Upper lobe of left lung (tissue), 6 donors: ENCODE data around the gene PPP2R2C. TPM values are rescaled to one million over a fixed set of nuclear protein-coding genes. Genes with fewer than 3 reads are reported as not detected.

ENCODE experiments used
- ATAC-seq, 2 donors: fragments of 200-7000 bp; cut with Tn5 transposase; one replicate each; pipeline ENCODE4 v1.9.1; 2022; ENCODE audit warnings: mild to moderate bottlenecking in 2 of 2, moderate library complexity in 2 of 2; ENCODE audit not compliant: low FRiP score in 2 of 2
- DNase-seq, 2 donors: peaks; one replicate each; pipeline ENCODE4 v3.0.0-alpha.2; 2019 to 2020
- H3K27ac ChIP-seq, 4 donors: fragments of 200-600 bp; sonication (generic); one replicate each; pipeline ENCODE4 v1.5.1; 2016 to 2019
- H3K27me3 ChIP-seq, 4 donors: fragments of 200-600 bp; sonication (generic); one replicate each; pipeline ENCODE4 v1.5.1; 2017 to 2019
- H3K36me3 ChIP-seq, 4 donors: fragments of 200-600 bp; sonication (generic); one replicate each; pipeline ENCODE4 v1.5.1; 2016 to 2019
- H3K4me1 ChIP-seq, 4 donors: fragments of 200-600 bp; sonication (generic); one replicate each; pipeline ENCODE4 v1.5.1; 2018 to 2019
- H3K4me3 ChIP-seq, 4 donors: fragments of 200-600 bp; sonication (generic); one replicate each; pipeline ENCODE4 v1.5.1; 2017 to 2019; ENCODE audit warnings: mild to moderate bottlenecking in 2 of 4, moderate library complexity in 1 of 4
- H3K9me3 ChIP-seq, 4 donors: fragments of 200-600 bp; sonication (generic); one replicate each; pipeline ENCODE4 v1.5.1; 2018 to 2019
- EP300 ChIP-seq, 4 donors: sonication (generic); formaldehyde crosslinking; IDR thresholded peaks; one replicate each; pipeline ENCODE4 v1.5.1; 2017; ENCODE audit warnings: antibody characterized with exemption in 4 of 4, control low read depth in 2 of 4
- POLR2A ChIP-seq, 4 donors: fragments of 450-650 bp; IDR thresholded peaks; one replicate each; pipeline ENCODE4 v1.5.1; 2016 to 2017; ENCODE audit warnings: antibody characterized with exemption in 4 of 4, mild to moderate bottlenecking in 2 of 4
- POLR2AphosphoS5 ChIP-seq, 2 donors: sonication (generic); formaldehyde crosslinking; IDR thresholded peaks; one replicate each; pipeline ENCODE4 v1.5.1; 2017; ENCODE audit warnings: antibody characterized with exemption in 2 of 2
- WGBS, 2 donors: methylation state at CpG; one replicate each; pipeline ENCODE4 v1.1.5; 2017 to 2018; 5-methylcytosine and 5-hydroxymethylcytosine counted together
- total RNA-seq, 6 donors: library from RNA; depleted of rRNA in 4 of 6; stranded (reverse); fragments of >200 nt in 4 of 6; gene quantifications; one replicate each; pipeline versions ENCODE4 v1.1.0 to v1.2.1, GENCODE V29; 2016 to 2021
- TF ChIP-seq, protein P1 (sequence below), 6 experiments: fragments of 450-650 bp in 4 of 6; fragments of 200-600 bp in 2 of 6; sonication (generic) in 2 of 6; IDR thresholded peaks; one replicate each; pipeline ENCODE4 v1.5.1; 2016 to 2019; ENCODE audit warnings: antibody characterized with exemption in 6 of 6
- donor health status: DM: no; HTN: no; CAD: no; lungs with moderate emphysema.
- donor health status: DM: no; HTN: yes; CAD: no; lungs with severe emphysema.

The PPP2R2C gene
- total RNA-seq, 6 donors from 2014 or later: 0.09 to 0.17 TPM; not detected in 4

GRCh38 chr4:6447672-6448171 lies 24.7 kb downstream of the PPP2R2C start:
- Histone ChIP-seq H3K4me3 (no peak overlapping the region), H3K27ac (no peak overlapping the region), H3K36me3 (no peaks in the 10 kb centered on the region), H3K4me1 (no peaks in the 10 kb centered on the region), H3K9me3 (no peaks in the 10 kb centered on the region), H3K27me3 (peaks cover 0 to 5% (median 0%) of the 10 kb centered on the region in 4 donors)
- WGBS, 2 donors: 62 to 78% methylated on average over 15 to 22 of the region's 22 CpGs
- TF ChIP-seq POLR2AphosphoS5 (IDR thresholded peaks at IDR 0.05) (no peak), POLR2A (IDR thresholded peaks at IDR 0.05) (no peak), EP300 (IDR thresholded peaks at IDR 0.05) (no peak)
- TF ChIP-seq, protein P1, sequence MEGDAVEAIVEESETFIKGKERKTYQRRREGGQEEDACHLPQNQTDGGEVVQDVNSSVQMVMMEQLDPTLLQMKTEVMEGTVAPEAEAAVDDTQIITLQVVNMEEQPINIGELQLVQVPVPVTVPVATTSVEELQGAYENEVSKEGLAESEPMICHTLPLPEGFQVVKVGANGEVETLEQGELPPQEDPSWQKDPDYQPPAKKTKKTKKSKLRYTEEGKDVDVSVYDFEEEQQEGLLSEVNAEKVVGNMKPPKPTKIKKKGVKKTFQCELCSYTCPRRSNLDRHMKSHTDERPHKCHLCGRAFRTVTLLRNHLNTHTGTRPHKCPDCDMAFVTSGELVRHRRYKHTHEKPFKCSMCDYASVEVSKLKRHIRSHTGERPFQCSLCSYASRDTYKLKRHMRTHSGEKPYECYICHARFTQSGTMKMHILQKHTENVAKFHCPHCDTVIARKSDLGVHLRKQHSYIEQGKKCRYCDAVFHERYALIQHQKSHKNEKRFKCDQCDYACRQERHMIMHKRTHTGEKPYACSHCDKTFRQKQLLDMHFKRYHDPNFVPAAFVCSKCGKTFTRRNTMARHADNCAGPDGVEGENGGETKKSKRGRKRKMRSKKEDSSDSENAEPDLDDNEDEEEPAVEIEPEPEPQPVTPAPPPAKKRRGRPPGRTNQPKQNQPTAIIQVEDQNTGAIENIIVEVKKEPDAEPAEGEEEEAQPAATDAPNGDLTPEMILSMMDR (IDR thresholded peaks at IDR 0.05): no peak
- DNase-seq (no peak), ATAC-seq (no peak)

- ATAC-seq: no peak
- Histone ChIP-seq H3K27me3 (peaks cover 0 to 6% (median 0%) of the 10 kb centered on the region in 4 donors), H3K27ac (no peak overlapping the region), H3K4me3 (no peak overlapping the region), H3K9me3 (no peaks in the 10 kb centered on the region), H3K36me3 (no peaks in the 10 kb centered on the region), H3K4me1 (no peaks in the 10 kb centered on the region)
- DNase-seq: no peak
- TF ChIP-seq, protein P1 (IDR thresholded peaks at IDR 0.05): no peak
- 35 to 41% methylated on average over 19 to 22 of the region's 22 CpGs for WGBS, 2 donors
Observed at GRCh38 chr4:6446538-6447451, 25.6 kb downstream of the PPP2R2C start.

- Histone ChIP-seq H3K4me3 (no peak overlapping the region), H3K27me3 (peaks cover 0 to 12% (median 0%) of the 10 kb centered on the region in 4 donors), H3K9me3 (no peaks in the 10 kb centered on the region), H3K4me1 (no peaks in the 10 kb centered on the region), H3K27ac (no peak overlapping the region), H3K36me3 (no peaks in the 10 kb centered on the region)
- DNase-seq (no peak), ATAC-seq (no peak)
- WGBS, 2 donors: 77 to 84% methylated on average over 14 of the region's 14 CpGs
- TF ChIP-seq POLR2A (IDR thresholded peaks at IDR 0.05) (no peak), POLR2AphosphoS5 (IDR thresholded peaks at IDR 0.05) (no peak), EP300 (IDR thresholded peaks at IDR 0.05) (no peak)
- TF ChIP-seq, protein P1 (IDR thresholded peaks at IDR 0.05): no peak
Observed at GRCh38 chr4:6446130-6446482, 26.3 kb downstream of the PPP2R2C start.

DNA sequence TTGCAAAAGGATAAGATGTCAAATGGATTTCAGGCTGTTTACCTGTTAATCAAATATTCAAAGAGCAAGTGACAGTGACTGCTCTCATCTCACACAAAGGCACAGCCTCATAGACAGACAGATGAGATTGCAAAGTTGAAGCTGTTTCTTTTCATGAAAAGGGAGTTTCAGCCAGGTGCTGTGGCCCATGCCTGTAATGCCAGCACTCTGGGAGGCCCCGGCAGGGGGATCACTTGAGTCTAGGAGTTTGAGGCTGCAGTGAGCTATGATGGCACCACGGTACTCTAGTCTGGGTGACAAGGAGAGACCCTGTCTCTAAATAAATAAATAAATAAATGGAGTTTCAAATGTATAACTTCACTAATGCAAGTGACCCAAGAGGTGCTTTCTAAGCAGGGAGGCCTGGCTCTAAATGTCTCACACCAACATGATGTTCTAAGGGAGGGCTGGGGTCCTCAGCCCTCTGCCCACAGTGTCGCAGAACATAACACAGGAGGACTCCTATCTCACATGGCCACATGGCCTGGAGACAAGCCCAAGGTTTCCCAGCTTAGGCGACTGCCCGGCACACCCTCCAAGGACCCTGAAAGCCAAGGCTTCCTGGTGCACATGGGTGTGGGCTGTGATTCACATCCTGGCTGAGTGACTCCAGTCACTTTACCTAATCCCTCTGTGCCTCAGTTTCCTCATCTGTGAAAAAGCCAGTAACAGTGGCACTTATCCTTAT lies 26.8 kb downstream of the PPP2R2C start:
- Histone ChIP-seq H3K4me1 (no peaks in the 10 kb centered on the region), H3K27ac (no peak overlapping the region), H3K27me3 (peaks cover 0 to 12% (median 0%) of the 10 kb centered on the region in 4 donors), H3K36me3 (no peaks in the 10 kb centered on the region), H3K4me3 (no peak overlapping the region), H3K9me3 (no peaks in the 10 kb centered on the region)
- ATAC-seq (no peak), DNase-seq (no peak)
- TF ChIP-seq POLR2A (IDR thresholded peaks at IDR 0.05) (no peak), EP300 (IDR thresholded peaks at IDR 0.05) (no peak), POLR2AphosphoS5 (IDR thresholded peaks at IDR 0.05) (no peak)
- TF ChIP-seq, protein P1 (IDR thresholded peaks at IDR 0.05): no peak
- 68 to 85% methylated on average over 3 to 5 of the region's 5 CpGs for WGBS, 2 donors
